UCSD-AML1 (cell line): ENCODE results near the gene NRP2.

Experiments used
- DNase-seq: peaks from one replicate; lab custom pipeline; 2025; ENCODE audit not compliant: unreplicated experiment; lab: John Stamatoyannopoulos, UW

Gene NRP2

GRCh38 chr2:205752296-205752820 lies 70.1 kb downstream of the NRP2 start:
- DNase-seq: no peak

GRCh38 chr2:205752924-205753323 lies 70.6 kb downstream of the NRP2 start:
- DNase-seq: no peak

DNA sequence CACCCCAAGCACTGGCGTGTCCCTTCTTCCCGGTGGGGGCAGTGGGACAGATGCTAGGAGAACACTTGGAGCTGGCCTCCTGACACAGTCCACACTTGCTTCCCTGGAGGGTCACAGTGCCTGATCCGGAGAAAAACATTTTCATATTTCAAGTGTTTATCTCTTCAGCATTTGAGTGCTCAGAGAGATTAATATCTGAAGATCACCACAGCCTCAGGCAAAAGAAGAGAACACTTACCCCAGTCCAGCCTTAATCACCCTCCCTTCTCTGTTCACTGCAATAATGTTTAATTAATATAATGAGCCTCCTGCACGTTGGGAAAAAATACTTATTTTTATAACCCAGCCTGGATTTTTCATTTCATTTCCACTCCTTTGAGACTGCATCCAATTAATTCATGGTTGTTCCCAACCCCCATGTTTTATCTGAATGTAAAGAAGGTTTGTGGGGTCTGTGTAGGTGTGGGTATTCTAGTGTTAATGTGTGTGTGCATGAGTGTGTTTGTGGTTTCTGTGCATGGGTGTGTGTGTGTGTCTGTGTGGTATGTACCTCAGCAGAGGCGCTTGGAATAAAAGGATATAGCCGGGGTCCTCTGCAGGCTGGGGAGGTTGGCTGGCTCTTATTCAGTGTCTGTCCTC lies 72.1 kb downstream of the NRP2 start:
- no peak for DNase-seq

DNA sequence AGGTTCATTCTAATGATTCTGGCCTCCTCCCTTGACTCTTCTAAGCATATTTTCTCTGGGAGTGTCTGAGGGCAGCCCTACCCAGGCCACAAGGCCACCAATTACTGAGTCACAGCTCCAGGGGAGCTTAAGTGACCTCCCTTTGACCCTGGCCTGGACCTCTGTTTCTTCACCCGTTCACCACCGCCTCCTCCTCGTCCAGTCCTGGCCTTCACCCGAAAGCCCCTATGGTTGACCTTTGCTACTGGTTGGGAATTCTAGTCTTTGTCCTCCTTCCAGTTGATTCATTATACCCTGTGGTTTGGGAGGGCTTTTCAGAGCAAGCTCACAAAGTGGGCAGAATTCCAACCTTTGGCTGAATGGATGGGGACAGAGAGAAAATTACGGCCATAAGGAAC lies 72.6 kb downstream of the NRP2 start:
- DNase-seq: no peak

- no peak for DNase-seq
These were observed 73.6 kb downstream of the NRP2 start for GRCh38 chr2:205755923-205756322.

GRCh38 chr2:205757271-205757670 lies 75.0 kb downstream of the NRP2 start:
- DNase-seq: no peak

GRCh38 chr2:205758051-205758450 lies 75.8 kb downstream of the NRP2 start:
- DNase-seq: no peak

DNA sequence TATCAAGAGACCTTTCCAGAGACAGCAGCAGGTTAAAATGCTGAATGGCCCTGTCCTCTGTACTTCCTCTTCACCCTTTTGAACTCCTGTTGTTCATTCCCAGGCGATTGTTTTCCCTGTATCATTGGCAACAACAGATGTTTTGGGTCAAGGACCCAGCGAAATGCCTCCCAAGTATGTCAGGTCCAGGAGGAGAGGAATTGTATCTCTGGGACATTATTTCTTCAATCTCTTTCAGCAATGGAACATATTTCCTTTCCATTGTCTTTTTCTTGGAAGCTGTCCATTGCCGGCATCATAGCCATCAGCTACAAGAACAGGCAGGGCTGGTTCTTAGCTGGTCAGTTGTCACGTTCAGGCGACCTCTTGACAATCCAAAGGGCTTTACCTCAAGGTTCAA lies 76.2 kb downstream of the NRP2 start:
- no peak for DNase-seq

DNA sequence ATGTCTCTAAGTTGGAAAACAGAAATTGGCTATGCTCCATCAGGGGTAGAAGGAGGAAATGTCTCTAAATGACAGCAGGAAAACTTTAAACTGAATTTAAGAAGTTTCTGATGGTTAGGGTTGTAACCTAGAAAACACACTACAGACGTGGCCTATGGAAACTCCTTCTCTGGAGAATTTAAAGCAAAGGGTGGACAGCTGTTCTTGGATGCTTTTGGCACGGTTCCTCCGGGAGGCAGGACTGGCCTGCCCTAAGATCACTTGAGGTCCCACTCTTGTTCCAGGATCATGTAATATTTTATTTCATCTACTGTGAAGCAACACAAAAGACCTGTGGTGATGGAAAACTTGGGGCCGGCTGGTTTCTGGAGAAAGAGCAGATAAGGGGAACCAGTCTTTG lies 77.0 kb downstream of the NRP2 start:
- DNase-seq: no peak

- DNase-seq: no peak
These were observed 77.4 kb downstream of the NRP2 start for GRCh38 chr2:205759732-205760131.

DNA sequence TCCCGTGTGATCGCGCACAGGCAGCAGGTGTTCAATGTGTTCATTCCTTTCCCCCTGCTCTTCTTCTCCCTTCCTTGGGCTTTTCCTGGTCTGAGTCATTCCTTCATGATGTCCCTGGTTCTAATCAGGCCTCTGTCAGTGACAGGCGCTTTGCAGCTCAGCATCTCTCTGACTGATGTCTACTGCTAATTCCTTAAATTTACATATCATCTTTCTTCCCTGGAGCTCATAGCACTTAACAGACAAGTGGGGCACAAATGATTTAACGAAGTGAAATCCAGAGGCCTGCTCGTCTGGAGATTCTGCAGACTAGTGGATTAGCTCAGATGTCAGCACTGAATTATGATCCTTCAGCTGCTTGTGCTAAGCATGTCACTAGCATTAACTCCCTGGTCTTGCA lies 77.9 kb downstream of the NRP2 start:
- no peak for DNase-seq

GRCh38 chr2:205761421-205761820 lies 79.1 kb downstream of the NRP2 start:
- no peak for DNase-seq

DNA sequence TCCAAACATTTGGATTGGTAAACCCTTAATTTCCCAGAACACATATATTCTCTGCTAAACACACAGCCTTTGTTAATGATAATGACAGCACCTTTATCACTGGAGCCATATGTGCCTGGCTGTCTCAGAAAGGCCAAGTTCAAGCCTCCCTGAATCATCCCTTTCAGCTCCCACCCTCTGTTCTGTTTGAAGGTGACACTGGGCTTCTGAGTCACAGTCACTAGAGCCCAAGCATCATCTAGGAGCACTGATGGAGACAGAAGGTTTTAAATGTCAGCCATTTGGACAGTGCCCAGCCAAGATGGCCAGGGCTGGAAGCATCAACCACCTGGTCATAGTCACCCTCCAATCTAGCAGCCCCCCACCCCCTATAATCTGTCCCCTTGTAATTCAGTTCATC lies 80.6 kb downstream of the NRP2 start:
- no peak for DNase-seq

DNA sequence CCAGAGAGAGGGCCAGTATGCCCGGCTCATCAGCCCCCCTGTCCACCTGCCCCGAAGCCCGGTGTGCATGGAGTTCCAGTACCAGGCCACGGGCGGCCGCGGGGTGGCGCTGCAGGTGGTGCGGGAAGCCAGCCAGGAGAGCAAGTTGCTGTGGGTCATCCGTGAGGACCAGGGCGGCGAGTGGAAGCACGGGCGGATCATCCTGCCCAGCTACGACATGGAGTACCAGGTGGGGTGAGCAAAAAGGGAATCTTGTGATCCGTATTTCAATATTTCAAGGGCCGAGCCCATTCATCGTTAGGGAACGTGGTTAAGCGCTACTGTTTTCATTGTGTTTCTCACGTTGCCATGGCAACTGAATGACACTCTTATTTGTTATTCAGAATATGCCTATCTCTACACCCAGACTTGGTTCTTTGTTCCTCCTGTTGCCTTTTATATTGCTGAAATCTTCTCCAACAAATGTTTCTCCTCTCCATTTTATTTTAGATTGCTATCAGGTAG lies 81.5 kb downstream of the NRP2 start:
- peak; percentile 33 for DNase-seq

GRCh38 chr2:205764270-205764746 lies 82.0 kb downstream of the NRP2 start:
- DNase-seq: no peak

DNA sequence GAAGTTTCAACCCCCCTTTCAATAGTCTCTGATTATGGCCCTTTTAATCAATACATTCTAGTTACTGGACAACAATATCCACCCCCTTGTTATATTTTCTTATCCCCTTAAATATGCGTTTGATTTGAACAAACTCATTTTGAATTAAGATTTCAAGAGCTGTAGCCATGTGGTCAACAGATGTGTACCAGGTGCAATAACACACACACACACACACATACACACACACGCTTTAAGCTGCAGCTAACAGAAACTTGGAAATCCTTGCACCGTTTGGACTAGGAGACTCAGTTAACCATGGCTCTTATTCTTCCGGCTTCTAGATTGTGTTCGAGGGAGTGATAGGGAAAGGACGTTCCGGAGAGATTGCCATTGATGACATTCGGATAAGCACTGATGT lies 82.8 kb downstream of the NRP2 start:
- no peak for DNase-seq

GRCh38 chr2:205766779-205767359 lies 84.6 kb downstream of the NRP2 start:
- DNase-seq: peak; percentile 17

DNA sequence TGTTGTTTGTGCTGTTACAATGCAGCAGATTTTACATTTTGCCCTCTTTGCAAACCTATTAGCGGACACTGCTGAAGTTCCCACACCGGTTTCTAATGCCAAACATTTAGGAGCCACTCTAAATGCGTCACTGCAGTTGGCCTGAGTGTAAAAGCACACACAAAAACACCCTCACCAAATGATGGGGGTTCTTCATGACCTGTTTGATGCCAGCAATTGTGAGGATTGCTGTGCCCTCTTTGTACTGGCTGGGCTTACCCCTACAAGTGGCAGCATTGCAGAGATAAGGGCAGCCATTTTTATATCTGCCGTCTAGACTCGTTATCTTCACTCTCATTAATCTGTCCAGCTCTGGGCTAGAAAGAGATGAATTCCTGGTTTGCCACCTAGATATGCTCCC lies 85.3 kb downstream of the NRP2 start:
- no peak for DNase-seq

DNA sequence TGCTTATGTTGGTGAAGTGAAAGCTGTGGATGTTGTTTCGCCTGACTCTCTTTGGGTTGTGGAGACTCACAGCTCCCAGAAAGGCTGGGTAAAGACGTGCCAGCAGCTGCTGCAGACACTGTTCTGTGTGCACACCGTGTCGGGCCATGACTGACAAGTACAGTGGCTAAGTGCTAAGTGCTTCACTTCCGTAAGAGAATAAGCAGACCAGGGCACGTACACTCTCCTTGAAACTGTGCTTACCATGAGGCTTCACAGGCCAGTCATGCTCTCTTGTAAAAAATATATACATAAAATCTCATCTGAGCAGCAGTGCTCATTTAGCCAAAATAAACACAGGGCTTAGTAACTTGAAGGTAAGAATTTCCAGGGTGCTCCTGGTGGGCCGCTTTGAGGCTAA lies 86.0 kb downstream of the NRP2 start:
- DNase-seq: no peak

DNA sequence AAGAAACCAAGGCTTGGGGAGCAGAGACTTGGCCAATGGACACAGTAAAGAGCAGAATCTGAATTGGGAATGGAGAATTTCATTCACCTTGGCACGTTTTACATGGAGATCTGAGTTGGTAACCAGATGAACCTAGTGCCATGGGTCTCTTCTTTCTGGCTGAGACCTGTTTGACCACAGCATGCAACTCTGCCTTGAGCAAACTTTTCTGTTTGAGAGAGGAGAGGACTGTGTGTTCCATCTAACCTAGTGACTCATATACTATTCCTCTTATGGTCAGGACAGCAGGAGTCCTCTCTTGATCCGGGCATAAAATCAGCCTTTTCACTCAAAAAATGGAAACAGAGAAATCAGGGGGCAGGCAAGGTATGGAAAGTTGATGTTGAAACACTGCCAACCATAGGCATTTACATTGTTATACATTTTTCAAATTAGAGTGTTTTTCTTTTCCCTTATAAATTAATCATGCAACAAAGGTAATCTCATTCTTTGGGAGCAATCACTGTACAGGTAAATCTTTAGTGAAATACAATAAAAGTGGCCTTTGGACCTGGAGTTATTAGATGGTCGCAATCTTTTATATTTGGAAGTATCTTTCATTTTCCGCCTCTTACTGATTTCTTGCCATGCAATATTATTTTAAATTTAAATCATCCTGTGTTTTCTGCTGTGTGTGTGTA lies 86.7 kb downstream of the NRP2 start:
- no peak for DNase-seq

GRCh38 chr2:205769495-205769850 lies 87.2 kb downstream of the NRP2 start:
- no peak for DNase-seq

- no peak for DNase-seq
These were observed 87.6 kb downstream of the NRP2 start for GRCh38 chr2:205769879-205770278.
